HG02885 (cell line): Measurements from ENCODE around the gene RC3H2.
"Not testable (repeated sequence)": the region's sequence is repeated elsewhere in the genome, so short reads cannot be mapped to it uniquely, and the experiment has no call there.

Source experiments
- ATAC-seq: cut with Tn5 transposase; IDR thresholded peaks from one replicate; pipeline ENCODE4 v1.9.1; 2021; ENCODE audit warnings: mild to moderate bottlenecking; ENCODE audit not compliant: unreplicated experiment, poor library complexity

Gene RC3H2

DNA sequence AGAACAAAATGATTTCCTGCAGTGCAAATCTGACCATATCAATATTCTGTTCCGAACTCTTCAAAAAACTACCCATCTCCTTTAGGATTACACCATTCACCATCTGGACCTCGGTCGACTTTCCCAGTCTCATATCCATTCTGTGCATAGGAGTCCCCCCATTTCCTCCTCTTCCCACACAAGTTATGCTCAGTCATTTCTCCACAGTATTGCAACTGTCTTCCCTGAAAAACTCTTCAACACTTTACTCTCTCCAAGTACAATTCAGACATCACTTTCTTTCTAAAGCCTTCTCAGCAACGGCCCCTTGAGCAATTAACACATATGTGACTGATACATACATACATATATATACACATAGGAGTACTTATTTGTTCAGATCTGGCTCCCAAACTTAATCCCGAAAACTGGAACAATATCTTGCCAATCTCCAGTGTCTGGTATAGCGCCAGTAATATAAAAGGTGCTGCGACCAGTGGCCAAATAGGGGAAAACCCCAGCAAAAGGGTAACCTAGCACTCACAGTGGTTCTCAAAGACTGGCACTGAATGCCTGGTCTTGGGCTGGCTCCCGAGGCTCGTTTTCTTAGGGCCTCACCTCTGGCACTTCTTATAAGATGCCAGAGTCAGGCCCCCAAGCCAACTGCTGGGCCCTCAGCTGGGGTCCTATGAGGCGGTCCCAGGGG, 25.5 kb upstream of the RC3H2 start:
- no peak for ATAC-seq

DNA sequence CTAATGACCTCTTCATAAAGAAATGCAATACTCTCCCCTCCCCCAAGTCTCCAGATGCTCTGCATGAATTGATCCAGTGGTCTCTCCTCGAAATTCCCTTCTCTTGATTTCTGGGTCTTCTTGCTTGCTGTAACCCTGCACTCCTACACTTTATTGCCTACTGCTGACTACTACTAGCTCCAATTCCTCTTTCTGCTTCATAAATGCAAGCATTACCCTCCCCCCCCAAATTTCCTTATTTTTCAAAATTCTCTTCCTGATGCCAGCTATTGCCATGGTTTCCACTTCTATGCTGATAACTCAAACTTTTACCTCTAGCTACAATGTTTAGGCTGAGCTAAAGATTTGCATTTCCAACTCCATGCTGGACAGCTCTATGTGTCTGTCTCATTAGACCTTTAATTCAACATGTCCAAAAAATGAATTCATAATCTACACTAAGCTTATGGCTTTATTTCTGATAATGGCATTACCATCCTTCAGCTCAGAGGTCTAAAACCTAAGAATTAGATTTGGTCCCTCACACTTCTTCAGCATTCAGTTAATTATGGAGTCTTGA, 24.7 kb upstream of the RC3H2 start:
- ATAC-seq: no peak

DNA sequence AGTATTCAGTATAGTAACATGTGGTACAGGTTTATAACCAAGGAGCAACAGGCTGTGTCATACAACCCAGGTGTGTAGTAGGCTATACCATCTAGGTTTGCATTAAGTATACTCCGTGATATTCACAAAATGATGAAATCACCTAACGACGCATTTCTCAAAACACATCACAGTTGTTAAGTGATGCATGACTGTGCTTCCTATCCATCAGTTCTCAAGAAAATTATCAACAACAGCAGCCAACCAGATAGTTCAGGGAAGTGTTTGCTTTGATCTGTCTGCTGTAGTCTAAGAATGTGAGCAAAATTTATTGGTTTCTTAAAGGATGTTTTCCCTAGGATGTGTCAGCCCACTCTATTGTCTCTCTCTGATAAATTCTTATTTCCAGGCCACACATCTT, 18.8 kb upstream of the RC3H2 start:
- no peak for ATAC-seq

DNA sequence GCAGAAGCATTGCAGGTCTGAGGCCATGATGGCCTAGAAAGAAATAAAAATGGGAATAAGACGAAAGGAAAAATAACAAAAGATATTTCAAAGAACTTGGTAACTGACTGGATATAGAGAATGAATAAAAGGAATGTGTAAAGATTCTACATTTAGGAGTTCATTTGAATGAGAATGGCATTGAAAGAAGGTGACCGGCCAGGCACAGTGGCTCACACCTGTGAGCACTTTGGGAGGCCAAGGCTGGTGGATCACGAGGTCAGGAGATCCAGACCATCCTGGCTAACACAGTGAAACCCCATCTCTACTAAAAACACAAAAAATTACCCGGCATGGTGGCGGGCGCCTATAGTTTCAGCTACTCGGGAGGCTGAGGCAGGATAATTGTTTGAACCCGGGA, 17.6 kb upstream of the RC3H2 start:
- no peak for ATAC-seq

DNA sequence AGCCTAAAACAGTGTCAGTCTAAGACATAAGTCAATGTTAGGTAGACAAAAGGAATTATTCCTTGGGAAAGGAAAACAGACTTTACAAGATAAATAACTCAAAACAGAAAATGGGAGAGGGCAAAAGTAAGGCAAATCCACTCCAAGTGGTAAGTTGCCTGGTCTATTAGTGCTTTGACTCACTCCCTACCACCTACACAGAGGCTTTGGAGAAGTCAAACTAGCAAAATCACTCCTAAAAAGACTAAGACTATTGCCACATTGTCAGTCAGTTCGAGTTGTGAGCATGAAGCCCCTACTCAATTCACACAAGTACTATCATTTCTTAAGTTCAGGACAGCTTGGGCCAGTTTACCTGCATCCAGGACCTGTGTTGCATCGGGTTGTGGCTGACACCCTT, 13.2 kb upstream of the RC3H2 start:
- no peak for ATAC-seq

DNA sequence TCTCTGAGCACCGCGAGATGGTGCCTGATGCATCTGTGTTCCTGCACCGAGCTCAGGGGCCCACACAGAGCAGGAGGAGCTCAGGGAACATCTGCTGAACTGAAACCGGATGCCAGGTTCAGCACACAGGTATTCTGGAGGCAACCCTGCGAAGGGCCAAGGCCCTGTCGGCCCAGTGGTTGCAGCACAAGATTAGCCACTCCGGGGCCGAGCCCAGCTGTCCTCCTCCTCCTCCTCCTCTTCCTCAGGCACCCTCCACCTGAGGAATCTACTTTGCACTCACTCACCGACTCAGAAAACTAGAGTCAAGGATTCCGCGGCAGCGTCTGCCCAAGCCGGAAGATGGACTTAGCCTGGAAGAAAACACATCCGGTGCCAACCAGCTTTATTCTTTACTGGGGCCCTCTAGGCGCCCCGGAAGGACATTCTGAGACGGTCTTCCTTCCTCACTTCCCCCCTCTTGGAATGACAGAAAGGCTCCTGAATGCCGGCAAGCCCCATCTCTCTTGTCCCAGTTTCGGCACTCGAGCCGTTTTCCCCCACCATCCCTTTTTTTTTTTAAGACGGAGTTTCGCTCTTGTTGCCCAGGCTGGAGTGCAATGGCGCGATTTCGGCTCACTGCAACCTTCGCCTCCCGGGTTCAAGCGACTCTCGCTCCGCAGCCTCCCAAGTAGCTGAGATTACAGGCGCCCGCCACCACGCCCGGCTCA, 8.0 kb upstream of the RC3H2 start, which contains the start of gene ZBTB6:
Gene ZBTB6 (minus strand): TSS at position 360 of the 710 bp plus-strand sequence. CDS start 1,251 bp downstream, outside the sequence.
- peak; percentile 97 for ATAC-seq

DNA sequence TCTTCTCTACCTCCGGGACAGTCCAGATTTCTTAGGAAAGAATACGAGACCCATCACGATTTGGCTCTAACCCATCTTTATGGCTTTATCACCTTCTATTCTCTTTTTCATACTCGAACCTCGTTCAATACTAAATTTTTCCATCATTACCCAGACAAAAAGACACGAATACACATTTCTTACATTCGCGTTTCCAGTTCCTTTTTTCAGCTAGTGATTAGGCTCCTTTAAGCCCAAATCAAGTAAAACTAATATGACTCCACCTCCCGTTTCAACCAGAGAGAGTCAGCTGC, 7.5 kb upstream of the RC3H2 start:
- no peak for ATAC-seq

DNA sequence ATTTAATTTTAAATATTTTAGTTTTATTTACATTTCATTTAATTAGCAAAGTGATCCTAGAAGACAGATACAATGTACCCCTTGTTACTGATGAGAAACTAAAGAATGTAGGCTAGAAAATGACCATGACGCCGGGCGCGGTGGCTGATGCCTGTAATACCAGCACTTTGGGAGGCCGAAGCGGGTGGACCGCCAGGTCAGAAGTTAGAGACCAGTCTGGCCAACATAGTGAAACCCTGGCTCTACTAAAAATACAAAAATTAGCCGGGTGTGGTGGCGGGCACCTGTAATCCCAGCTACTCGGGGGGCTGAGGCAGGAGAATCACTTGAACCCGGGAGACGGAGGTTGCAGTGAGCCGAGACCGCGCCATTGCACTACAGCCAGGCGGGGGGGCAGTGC, 963 bp upstream of the RC3H2 start:
- not testable (repeated sequence) for ATAC-seq

DNA sequence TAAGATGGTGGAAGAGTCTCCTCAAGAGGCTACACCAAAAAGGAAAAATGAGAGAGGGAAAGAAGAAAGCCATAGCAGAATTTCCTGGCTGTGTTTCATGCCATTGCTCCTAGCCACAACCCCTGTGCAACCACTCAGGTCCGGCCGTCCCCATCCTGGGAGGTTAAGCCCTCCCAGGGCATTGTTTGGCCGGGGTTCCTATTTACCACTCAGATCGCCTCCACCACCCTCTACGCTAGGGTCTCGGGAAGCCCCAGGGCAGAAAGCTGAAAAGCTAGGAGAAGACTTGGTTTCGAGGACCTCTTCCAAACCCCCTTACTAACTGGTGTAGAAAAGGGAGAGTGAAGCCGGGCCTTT, 715 bp downstream of the RC3H2 start:
- ATAC-seq: peak; percentile 31

DNA sequence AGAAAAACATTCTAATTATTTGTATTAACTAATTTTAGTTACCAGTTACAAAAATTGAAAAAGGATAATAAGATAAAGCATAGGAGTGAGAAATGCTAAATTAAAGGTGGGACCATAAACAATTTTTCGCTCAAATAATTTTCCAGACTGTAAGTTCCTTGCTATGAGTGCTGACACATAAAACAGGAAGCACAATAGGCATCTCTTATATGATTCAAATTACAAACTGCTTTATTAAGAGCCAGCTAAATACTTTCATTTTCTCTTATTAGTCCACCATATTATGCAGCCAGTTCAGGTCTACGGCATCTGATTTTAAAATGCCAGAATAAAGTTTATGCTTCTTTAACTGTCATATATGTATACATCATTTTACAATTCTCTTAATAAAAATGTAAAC, 4.4 kb downstream of the RC3H2 start:
- ATAC-seq: no peak

DNA sequence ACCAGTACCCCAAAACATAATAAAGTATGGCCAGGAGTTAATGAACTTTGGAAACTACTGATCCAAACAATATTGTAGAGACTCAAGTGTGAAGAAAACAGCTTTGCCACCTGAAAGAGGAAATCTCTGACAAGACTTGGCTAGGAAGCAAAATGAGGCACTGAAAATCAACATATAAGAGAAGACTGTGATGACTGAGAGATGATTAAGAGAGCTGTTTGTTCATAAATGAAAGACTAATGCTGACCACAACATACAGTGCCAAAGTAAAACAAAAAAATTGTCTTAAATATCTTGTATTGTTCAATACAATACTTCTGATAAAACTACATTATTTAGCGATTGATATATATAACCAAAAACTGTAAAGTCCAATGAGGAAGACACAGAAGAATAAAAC, 7.2 kb downstream of the RC3H2 start:
- no peak for ATAC-seq

DNA sequence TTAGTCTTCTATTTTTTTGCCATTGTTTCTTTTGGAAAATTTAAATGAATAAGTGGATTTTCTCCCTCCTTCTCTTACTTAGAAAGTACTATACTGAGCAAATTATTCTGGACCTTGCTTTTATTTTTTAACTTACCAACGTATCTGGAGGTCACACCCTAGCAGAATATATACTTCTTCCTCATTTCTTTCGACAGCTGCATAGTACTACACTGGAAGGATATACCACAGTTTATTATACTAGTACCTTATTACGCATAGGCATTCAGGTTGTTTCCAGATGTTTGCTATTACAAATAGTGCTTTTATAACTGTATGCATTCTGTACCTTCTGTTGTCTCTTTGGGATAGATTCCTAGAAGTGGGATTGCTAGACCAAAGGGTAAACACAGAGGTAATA, 16.7 kb downstream of the RC3H2 start:
- no peak for ATAC-seq

DNA sequence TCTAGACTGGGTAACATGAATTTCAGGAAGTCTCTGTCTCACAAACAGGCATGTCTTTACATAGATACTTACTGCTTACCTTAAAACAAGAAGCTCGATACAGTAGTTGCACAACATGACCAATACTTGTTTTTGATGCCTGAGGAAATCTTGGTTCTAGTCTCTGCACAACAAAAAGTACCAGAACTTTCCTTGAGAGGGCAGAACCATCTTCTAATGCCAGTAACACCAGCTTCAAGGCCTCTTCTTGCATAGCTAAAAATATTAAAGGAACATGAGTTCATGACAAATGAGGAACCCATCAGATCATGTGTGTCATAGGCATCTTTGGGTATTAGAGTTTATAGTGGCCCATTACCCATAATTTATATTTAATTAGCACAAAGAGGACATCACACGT, 22.0 kb downstream of the RC3H2 start:
- ATAC-seq: no peak

DNA sequence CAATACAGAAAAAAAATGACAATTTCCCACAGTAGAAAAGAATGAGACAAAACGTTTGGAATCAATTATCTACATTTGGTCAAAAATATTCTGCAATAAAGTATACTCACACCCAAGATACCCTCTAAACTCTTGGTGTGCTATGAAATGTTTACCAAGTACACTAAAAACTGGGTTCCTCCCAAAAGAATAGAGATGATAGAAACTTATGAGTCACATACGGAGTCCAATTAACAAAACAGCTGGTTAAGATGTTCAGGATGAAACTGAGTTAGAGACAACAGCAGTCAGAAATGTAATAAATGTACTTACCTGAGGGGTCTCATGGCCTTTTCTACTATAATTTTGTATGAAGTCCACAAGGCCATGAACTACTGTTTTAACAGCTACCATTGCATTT, 25.7 kb downstream of the RC3H2 start:
- no peak for ATAC-seq

DNA sequence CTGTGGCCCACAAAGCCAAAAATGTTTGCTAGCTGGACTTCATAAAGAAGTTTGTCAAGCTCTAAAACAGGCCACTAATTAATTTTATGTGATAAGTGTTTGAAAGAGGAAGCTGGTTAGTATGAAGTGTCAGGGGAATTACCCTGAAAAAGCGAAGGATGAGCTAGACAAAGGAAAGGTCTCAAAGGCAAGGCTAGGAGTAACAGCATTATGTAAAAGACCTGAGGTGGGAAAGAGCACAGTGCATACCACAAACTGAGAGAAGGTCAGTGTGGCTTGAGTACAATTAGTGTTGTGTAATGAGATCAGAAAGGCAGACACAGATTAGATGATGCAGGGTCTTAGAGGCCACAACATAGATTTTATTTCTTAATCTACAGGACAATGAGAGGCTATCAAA, 29.6 kb downstream of the RC3H2 start:
- no peak for ATAC-seq

DNA sequence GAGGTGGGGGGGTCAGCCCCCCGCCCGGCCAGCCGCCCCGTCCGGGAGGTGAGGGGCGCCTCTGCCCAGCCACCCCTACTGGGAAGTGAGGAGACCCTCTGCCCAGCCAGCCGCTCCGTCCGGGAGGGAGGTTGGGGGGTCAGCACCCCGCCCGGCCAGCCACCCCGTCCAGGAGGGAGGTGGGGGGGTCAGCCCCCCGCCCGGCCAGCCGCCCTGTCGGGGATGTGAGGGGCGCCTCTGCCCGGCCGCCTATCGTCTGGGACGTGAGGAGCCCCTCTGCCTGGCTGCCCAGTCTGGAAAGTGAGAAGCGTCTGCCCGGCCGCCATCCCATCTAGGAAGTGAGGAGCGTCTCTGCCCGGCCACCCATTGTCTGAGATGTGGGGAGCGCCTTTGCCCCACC, 37.9 kb downstream of the RC3H2 start:
- not testable (repeated sequence) for ATAC-seq

DNA sequence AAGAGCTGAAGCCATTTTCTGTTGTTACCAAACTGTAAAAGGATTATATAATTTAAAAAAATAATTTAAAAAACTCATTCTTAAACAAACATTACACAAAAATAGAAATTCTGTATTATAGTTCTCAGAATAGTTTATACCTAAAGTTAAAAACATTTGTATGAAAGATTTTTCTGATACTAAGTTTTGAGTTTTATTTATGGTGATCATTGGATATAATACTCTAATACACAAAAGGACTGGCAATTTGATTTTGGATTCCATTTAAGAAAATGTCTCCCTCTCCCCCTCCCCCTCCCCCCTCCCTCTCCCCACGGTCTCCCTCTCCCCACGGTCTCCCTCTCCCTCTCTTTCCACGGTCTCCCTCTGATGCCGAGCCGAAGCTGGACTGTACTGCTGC, 39.1 kb downstream of the RC3H2 start:
- no peak for ATAC-seq

DNA sequence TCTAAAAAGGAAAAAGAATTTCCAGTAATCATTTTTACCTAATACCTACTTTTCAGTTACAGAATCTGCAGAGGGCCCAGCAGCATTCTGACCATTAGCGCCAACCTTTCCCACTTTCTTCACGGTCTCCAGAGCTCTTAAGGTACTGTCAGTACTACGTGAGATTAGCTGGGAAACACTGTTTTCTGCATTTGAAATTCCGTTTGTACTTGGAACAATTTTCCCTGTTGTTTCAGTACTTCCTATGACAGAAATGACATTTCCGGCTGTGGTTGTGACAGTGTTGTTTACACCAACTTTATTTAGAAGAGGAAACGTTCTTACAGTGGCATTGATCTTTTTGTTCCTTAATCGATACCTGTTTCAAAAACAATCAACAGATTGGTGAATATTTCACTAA, 39.9 kb downstream of the RC3H2 start:
- ATAC-seq: no peak

DNA sequence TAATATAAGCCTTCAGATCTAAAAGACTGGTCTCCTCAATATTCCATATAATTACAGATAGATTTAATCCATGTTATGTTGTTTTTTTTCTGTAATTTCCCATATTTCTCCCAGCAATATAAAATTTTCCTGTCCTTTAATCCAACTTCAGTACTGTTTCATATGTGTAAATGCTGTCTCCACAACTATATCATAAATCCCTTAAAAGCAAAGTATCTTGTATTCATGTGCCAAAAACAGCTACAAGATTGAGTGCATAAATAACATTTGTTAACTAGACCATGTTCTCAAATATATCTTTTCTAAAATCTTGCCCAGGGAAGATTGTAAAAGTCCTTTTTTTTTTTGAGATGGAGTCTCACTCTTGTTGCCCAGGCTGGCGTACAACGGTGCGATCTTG, 41.8 kb downstream of the RC3H2 start:
- ATAC-seq: no peak

DNA sequence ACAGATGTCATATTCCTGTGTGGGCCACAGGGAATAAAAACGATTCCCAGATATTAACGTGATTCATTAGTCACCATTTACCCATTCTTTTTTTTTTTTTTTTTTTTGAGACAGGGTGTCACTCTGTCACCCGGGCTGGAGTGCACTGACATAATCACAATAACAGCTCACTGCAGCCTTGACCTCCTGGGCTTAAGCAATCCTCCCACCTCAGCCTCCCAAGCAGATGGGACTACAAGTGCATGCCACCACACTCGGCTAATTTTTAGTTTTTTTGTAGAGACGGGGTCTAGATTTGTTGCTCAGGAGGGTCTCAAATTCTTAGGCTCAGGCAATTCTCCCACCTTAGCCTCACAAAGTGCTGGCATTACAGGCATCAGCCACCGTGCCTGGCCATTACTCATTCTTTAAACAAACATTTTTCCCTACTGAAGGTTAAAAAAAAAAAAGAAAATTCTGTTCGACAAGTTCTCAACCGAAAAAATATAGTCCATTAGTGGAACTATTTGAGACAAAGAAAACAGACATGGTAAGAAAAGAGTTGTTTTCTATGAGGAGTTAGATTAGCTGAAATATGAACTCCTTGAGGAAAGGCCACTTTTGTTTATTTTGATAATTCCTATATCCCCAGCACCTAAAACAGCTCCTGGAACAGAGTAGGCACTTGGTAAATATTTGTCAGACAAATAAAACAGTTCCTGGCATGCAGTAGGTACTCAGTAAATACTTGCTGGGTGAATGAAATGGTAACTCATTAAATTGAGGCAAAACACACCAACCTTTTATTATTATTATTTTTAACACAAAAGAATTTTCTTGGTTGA, 44.6 kb downstream of the RC3H2 start:
- ATAC-seq: no peak

DNA sequence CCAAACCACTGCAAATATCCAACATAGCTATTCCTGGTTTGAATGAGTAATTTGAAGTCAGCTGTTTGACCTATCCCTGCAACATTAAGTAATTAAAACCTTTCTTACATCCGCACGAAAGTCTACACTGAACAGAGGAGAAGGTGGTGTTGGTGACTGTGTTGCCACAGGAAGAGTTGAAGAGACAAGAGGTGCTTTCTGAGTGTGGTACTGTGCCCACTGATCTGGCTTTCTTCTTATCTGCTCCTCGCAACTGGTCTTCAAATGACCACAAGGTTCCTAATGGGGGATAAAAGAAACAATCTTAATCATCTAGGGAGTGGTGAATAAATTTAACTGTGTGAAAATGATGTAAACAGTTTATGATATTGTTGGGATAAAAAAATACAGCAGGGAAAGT, 47.3 kb downstream of the RC3H2 start:
- no peak for ATAC-seq
